Left colon (tissue), 2 donors: ENCODE data around the gene HES3. TPM values are rescaled to one million over a fixed set of nuclear protein-coding genes. Genes with fewer than 3 reads are reported as not detected.
A peak's percentile ranks its signal among the peaks of the same experiment; 100 is the strongest.

Experiments used
- ATAC-seq: fragments of 200-7000 bp; cut with Tn5 transposase; one replicate; pipeline ENCODE4 v1.9.1; 2020; ENCODE audit warnings: mild to moderate bottlenecking, moderate library complexity
- DNase-seq, 2 donors: peaks; one replicate each; pipeline ENCODE4 v3.0.0-alpha.2; 2020
- intact Hi-C, 2 donors: fragments of 100-400 bp; cut with DNase I in 1 of 2; cut with micrococcal nuclease in 1 of 2; formaldehyde crosslinking; loops; one replicate each; pipeline versions ENCODE4 v1.11.2 to v1.14.0; 2022; cut with DNase I, micrococcal nuclease
- total RNA-seq, 2 donors: library from RNA; stranded (reverse); fragmentation: NEBNext Ultra II Directional; extraction: Animal tissue kit (Norgen Biotek cat#: 25700); gene quantifications; one replicate each; pipeline ENCODE4 v1.2.1, GENCODE V29; 2021
- donor health status: DM: no; HTN: no; CAD: no.
- donor health status: DM: yes; HTN: yes; CAD: no.

HES3 gene
- total RNA-seq, 2 donors from 2014 or later = not detected

GRCh38 chr1:6270401-6270800 is 26.4 kb downstream of the HES3 start:
- ATAC-seq (peak; percentile 60), DNase-seq (peak in 1 of 2 donors; percentile 69)
- intact Hi-C loops = no loop called here

- intact Hi-C loops = no loop called here
- DNase-seq (no peak), ATAC-seq (no peak)
Observed at GRCh38 chr1:6271006-6271405, 27.0 kb downstream of the HES3 start.

- ATAC-seq (peak; percentile 72), DNase-seq (peak; percentile 63 to 73)
- intact Hi-C loops = no loop called here
Observed at GRCh38 chr1:6271554-6271953, 27.6 kb downstream of the HES3 start.

- intact Hi-C loops = no loop called here
- no peak for DNase-seq
- ATAC-seq = no peak
Observed at GRCh38 chr1:6272452-6272851, 28.5 kb downstream of the HES3 start.

- DNase-seq (no peak), ATAC-seq (no peak)
- intact Hi-C loops = no loop called here
Observed at GRCh38 chr1:6272868-6273267, 28.9 kb downstream of the HES3 start.

GRCh38 chr1:6273380-6273891 is 29.5 kb downstream of the HES3 start:
- ATAC-seq = no peak
- no peak for DNase-seq
- intact Hi-C loops = no loop called here

GRCh38 chr1:6274102-6274501 is 30.1 kb downstream of the HES3 start:
- ATAC-seq (no peak), DNase-seq (no peak)
- intact Hi-C loops = no loop called here

GRCh38 chr1:6274622-6275139 is 30.7 kb downstream of the HES3 start:
- ATAC-seq (no peak), DNase-seq (no peak)
- intact Hi-C loops = no loop called here

- DNase-seq (peak; percentile 59 to 76), ATAC-seq (peak; percentile 39)
- intact Hi-C loops = no loop called here
Observed at GRCh38 chr1:6275826-6276782, 32.1 kb downstream of the HES3 start.

GRCh38 chr1:6276811-6277555 is 33.0 kb downstream of the HES3 start:
- intact Hi-C loops = no loop called here
- ATAC-seq (peak; percentile 38), DNase-seq (peak in 1 of 2 donors; percentile 47)

- ATAC-seq (no peak), DNase-seq (no peak)
- intact Hi-C loops = no loop called here
Observed at GRCh38 chr1:6278263-6278662, 34.3 kb downstream of the HES3 start.

- intact Hi-C loops = no loop called here
- ATAC-seq = no peak
Observed at GRCh38 chr1:6279066-6279465, 35.1 kb downstream of the HES3 start.

GRCh38 chr1:6279613-6280383 is 35.8 kb downstream of the HES3 start:
- intact Hi-C loops = no loop called here
- DNase-seq (no peak), ATAC-seq (no peak)

More at GRCh38 chr1:6279066-6279465, 35.1 kb downstream of the HES3 start:
- DNase-seq = no peak

GRCh38 chr1:6280761-6281451 is 36.9 kb downstream of the HES3 start:
- ATAC-seq = peak; percentile 7
- intact Hi-C loops = no loop called here
- DNase-seq = peak in 1 of 2 donors; percentile 50

- intact Hi-C loops = no loop called here
- peak; percentile 74 to 81 for DNase-seq
- peak; percentile 88 for ATAC-seq
Observed at GRCh38 chr1:6281511-6282402, 37.8 kb downstream of the HES3 start.

GRCh38 chr1:6282577-6283270 is 38.7 kb downstream of the HES3 start:
- DNase-seq (peak in 1 of 2 donors; percentile 34), ATAC-seq (peak; percentile 24)
- intact Hi-C loops = no loop called here

- ATAC-seq (no peak), DNase-seq (peak in 1 of 2 donors; percentile 22)
- intact Hi-C loops = no loop called here
Observed at GRCh38 chr1:6285336-6285735, 41.4 kb downstream of the HES3 start.
